GM10847 (cell line): ENCODE results near the gene CDK7.

ENCODE experiments used
- POLR2A ChIP-seq: IDR thresholded peaks from 2 replicates; pipeline ENCODE4 v1.6.1; 2011; ENCODE audit not compliant: insufficient read length; ENCODE audit errors: extremely low read depth

Gene CDK7

GRCh38 chr5:69309380-69309779, 74.7 kb downstream of the CDK7 start:
- TF ChIP-seq POLR2A, result no peak

DNA sequence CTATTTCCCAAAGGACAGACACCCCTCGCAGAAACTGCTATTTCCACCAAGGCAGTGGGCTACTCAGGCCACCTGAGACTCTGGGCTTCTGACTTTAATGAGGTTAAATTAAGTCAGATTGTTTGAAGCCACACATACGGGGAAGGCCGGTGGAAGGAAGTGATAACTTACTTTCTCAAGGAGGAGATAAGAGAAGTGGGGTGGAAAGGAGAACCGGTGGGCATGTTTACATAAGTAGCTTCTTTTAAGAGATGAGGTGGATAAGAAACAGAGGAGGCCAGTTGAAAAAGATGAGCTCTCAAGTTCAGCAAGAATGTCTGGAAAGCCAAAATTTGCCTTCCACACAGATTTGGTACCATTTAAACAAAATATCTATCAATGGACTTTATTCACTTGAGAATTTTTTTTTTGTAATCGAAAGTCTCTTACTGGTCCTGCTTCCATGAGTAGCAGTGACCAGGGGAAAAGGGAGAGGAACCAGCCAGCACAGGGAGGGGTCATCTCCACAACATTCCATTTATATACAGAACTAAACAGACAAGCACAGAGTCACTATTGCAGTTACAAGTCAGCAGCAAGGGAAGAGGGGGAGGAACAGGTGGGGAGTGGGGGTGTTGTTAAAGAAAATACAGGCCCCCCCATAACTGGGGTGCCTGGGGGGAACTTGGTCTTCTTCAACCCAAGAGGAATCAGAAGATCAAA, 77.9 kb downstream of the CDK7 start:
- no peak for TF ChIP-seq POLR2A

GRCh38 chr5:69313428-69313827, 78.7 kb downstream of the CDK7 start:
- no peak for TF ChIP-seq POLR2A

DNA sequence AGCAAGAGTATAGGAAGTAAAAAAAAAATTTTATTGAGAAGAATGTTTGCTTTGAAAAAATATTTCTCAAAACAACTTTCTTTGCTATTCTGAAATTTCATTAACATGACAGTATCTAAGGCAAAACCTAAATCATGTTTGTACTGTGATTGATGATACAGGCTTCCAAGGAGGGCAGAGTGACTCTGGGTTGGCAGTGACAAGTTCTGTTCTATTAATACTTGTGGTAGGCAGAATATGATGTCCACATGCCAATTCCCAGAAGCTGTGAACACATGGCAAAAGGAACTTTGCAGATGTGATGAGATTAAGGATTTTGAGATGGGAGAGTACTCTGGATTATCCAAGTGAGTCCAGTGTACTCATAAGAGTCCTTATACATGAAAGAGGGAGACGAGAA, 81.3 kb downstream of the CDK7 start:
- no peak for TF ChIP-seq POLR2A

GRCh38 chr5:69317391-69317790, 82.7 kb downstream of the CDK7 start:
- TF ChIP-seq POLR2A, result no peak

GRCh38 chr5:69326365-69326764, 91.7 kb downstream of the CDK7 start:
- TF ChIP-seq POLR2A, result no peak
